NT2/D1 (cell line): ENCODE results near the gene PMPCA.

Experiments used
- DNase-seq: peaks from one replicate; pipeline ENCODE4 v3.0.0-alpha.2; 2011; ENCODE audit warnings: low read depth, low spot score
- H3K27me3 ChIP-seq: 2 replicates; pipeline ENCODE4 v1.6.0; 2011; ENCODE audit warnings: mild to moderate bottlenecking; ENCODE audit not compliant: insufficient read length, insufficient read depth
- H3K36me3 ChIP-seq: 2 replicates; pipeline ENCODE4 v1.6.1; 2011; ENCODE audit warnings: mild to moderate bottlenecking, low read length, mixed read lengths; ENCODE audit not compliant: insufficient read depth, insufficient read length
- H3K4me1 ChIP-seq: 2 replicates; pipeline ENCODE4 v1.5.1; 2011; ENCODE audit not compliant: insufficient read depth, insufficient read length
- H3K4me3 ChIP-seq: 2 replicates; pipeline ENCODE4 v1.5.1; 2011; ENCODE audit warnings: low read depth; ENCODE audit not compliant: insufficient read length
- H3K9ac ChIP-seq: 2 replicates; pipeline ENCODE4 v1.6.0; 2011; ENCODE audit warnings: low read depth; ENCODE audit not compliant: insufficient read length
- H3K9me3 ChIP-seq: 2 replicates; pipeline ENCODE4 v1.5.1; 2011; ENCODE audit warnings: mild to moderate bottlenecking, low read length; ENCODE audit not compliant: insufficient read depth
- SUZ12 ChIP-seq: IDR thresholded peaks from 2 replicates; pipeline ENCODE4 v1.6.1; 2011; ENCODE audit not compliant: insufficient read length, insufficient read depth; ENCODE audit errors: extremely low read depth
- YY1 ChIP-seq: IDR thresholded peaks from 2 replicates; pipeline ENCODE4 v1.6.1; 2011; ENCODE audit not compliant: insufficient read length, insufficient read depth
- ZNF274 ChIP-seq: IDR thresholded peaks from 2 replicates; pipeline ENCODE4 v1.6.1; 2011; ENCODE audit warnings: mild to moderate bottlenecking, low read depth, low read length

Gene PMPCA

GRCh38 chr9:136370037-136370436, 40.4 kb upstream of the PMPCA start:
- no peak overlapping the region for H3K4me3 ChIP-seq
- H3K27me3 ChIP-seq = no peaks in the 10 kb centered on the region
- DNase-seq = no peak
- no peak overlapping the region for H3K9ac ChIP-seq
- H3K36me3 ChIP-seq = peaks cover 89% of the 10 kb centered on the region
- peaks cover 27% of the 10 kb centered on the region for H3K4me1 ChIP-seq
- no peaks in the 10 kb centered on the region for H3K9me3 ChIP-seq
- no peak for TF ChIP-seq YY1
- no peak for TF ChIP-seq SUZ12
- TF ChIP-seq ZNF274 = no peak

GRCh38 chr9:136370687-136371532, 39.5 kb upstream of the PMPCA start:
- peaks cover 26% of the 10 kb centered on the region for H3K4me1 ChIP-seq
- no peaks in the 10 kb centered on the region for H3K27me3 ChIP-seq
- no peaks in the 10 kb centered on the region for H3K9me3 ChIP-seq
- no peak overlapping the region for H3K9ac ChIP-seq
- DNase-seq = no peak
- no peak for TF ChIP-seq SUZ12
- no peak for TF ChIP-seq ZNF274
- TF ChIP-seq YY1 = no peak
- peaks cover 90% of the 10 kb centered on the region for H3K36me3 ChIP-seq
- no peak overlapping the region for H3K4me3 ChIP-seq

GRCh38 chr9:136371533-136371880, 39.0 kb upstream of the PMPCA start:
- no peak for DNase-seq
- Histone ChIP-seq H3K36me3 (peaks cover 90% of the 10 kb centered on the region), H3K27me3 (no peaks in the 10 kb centered on the region), H3K4me1 (peaks cover 25% of the 10 kb centered on the region), H3K4me3 (no peak overlapping the region), H3K9ac (no peak overlapping the region), H3K9me3 (no peaks in the 10 kb centered on the region)
- TF ChIP-seq YY1 (no peak), SUZ12 (no peak)

GRCh38 chr9:136372006-136372405, 38.5 kb upstream of the PMPCA start:
- no peak for TF ChIP-seq SUZ12
- TF ChIP-seq ZNF274 = no peak
- no peak for TF ChIP-seq YY1
- H3K36me3 ChIP-seq = peaks cover 90% of the 10 kb centered on the region

GRCh38 chr9:136372561-136373299, 37.7 kb upstream of the PMPCA start:
- no peak for TF ChIP-seq ZNF274
- TF ChIP-seq YY1 = no peak
- no peak for TF ChIP-seq SUZ12
- Histone ChIP-seq H3K27me3 (no peaks in the 10 kb centered on the region), H3K9ac (no peak overlapping the region), H3K4me3 (no peak overlapping the region), H3K9me3 (no peaks in the 10 kb centered on the region), H3K4me1 (peaks cover 26% of the 10 kb centered on the region), H3K36me3 (peaks cover 91% of the 10 kb centered on the region)
- DNase-seq = no peak

More at GRCh38 chr9:136372006-136372405, 38.5 kb upstream of the PMPCA start:
- H3K4me1 ChIP-seq = peaks cover 26% of the 10 kb centered on the region
- no peak overlapping the region for H3K9ac ChIP-seq
- no peak overlapping the region for H3K4me3 ChIP-seq
- H3K27me3 ChIP-seq = no peaks in the 10 kb centered on the region
- no peaks in the 10 kb centered on the region for H3K9me3 ChIP-seq
- no peak for DNase-seq

GRCh38 chr9:136373300-136374182, 36.9 kb upstream of the PMPCA start, which contains the start of gene CARD9:
TSS of gene CARD9 (minus strand) at chr9:136373669. CDS start at chr9:136372078, 1,591 bp downstream.
- peak within 1 kb of the TSS; percentile 32 for H3K9ac ChIP-seq
- no peak for TF ChIP-seq SUZ12
- no peak for TF ChIP-seq YY1
- no peak for TF ChIP-seq ZNF274

More at GRCh38 chr9:136373300-136374182, 36.9 kb upstream of the PMPCA start, which contains the start of gene CARD9:
- H3K27me3 ChIP-seq = no peaks in the 10 kb centered on the region
- no peak for DNase-seq
- H3K4me1 ChIP-seq = peaks cover 26% of the 10 kb centered on the region
- no peak within 1 kb of the TSS for H3K4me3 ChIP-seq
- peaks cover 91% of the 10 kb centered on the region for H3K36me3 ChIP-seq
- H3K9me3 ChIP-seq = no peaks in the 10 kb centered on the region
